ENCODE measurements around the gene SDR42E2.

DNA sequence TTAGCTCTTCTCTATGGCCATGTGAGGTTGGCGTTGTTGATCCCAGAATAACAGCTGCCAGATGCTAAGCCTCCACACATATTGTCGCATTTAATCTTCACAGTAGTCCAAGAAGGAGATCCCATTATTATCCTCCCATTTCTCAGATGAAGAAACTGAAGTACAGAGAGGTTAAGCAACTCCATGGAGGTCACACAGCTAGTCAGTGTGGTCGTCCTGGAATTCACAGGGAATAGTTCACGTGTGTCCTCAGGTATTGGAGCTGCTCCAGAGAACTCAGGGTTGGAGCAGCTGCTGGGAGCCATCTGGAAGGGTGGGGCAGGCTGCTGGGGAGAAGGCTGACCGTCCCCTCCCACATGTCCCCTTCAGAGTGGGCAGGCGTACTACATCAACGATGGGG is 19.5 kb downstream of the SDR42E2 start:
- TF ChIP-seq POLR2A (IDR thresholded peaks at IDR 0.05) (no peak), POLR2AphosphoS5 (IDR thresholded peaks at IDR 0.05) (no peak), EP300 (IDR thresholded peaks at IDR 0.05) (no peak)
- TF ChIP-seq, protein P1, sequence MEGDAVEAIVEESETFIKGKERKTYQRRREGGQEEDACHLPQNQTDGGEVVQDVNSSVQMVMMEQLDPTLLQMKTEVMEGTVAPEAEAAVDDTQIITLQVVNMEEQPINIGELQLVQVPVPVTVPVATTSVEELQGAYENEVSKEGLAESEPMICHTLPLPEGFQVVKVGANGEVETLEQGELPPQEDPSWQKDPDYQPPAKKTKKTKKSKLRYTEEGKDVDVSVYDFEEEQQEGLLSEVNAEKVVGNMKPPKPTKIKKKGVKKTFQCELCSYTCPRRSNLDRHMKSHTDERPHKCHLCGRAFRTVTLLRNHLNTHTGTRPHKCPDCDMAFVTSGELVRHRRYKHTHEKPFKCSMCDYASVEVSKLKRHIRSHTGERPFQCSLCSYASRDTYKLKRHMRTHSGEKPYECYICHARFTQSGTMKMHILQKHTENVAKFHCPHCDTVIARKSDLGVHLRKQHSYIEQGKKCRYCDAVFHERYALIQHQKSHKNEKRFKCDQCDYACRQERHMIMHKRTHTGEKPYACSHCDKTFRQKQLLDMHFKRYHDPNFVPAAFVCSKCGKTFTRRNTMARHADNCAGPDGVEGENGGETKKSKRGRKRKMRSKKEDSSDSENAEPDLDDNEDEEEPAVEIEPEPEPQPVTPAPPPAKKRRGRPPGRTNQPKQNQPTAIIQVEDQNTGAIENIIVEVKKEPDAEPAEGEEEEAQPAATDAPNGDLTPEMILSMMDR (IDR thresholded peaks at IDR 0.05), result no peak
